C4-2B (cell line): Measurements from ENCODE around the gene OSBP.

ENCODE experiments used
- CTCF ChIP-seq: fragments of 450-650 bp; conservative IDR thresholded peaks from 2 replicates; pipeline ENCODE4 v1.5.1; 2017; ENCODE audit warnings: mild to moderate bottlenecking
- ZFX ChIP-seq: fragments of 450-650 bp; IDR thresholded peaks from 2 replicates; pipeline ENCODE4 v1.6.1; 2017

- TF ChIP-seq CTCF, result no peak
- no peak for TF ChIP-seq ZFX
Observed at GRCh38 chr11:59572091-59572490, 43.5 kb downstream of the OSBP start.
